KOPT-K1 (cell line): ENCODE data around the gene LATS2.

Experiments used
- H3K27ac ChIP-seq: fragments of 200-600 bp; sonication (generic); 2 replicates; pipeline ENCODE4 v1.5.1; 2016; ENCODE audit warnings: antibody characterized with exemption, mild to moderate bottlenecking, low read depth, low read length; ENCODE audit not compliant: poor library complexity, severe bottlenecking
- H3K36me3 ChIP-seq: fragments of 200-600 bp; sonication (generic); 2 replicates; pipeline ENCODE4 v1.5.1; 2017; ENCODE audit warnings: antibody characterized with exemption, mild to moderate bottlenecking, low read length, moderate library complexity; ENCODE audit not compliant: insufficient read depth
- H3K9me3 ChIP-seq: fragments of 200-600 bp; sonication (generic); 2 replicates; pipeline ENCODE4 v1.5.1; 2017; ENCODE audit warnings: antibody characterized with exemption, low read length, mild to moderate bottlenecking; ENCODE audit not compliant: insufficient read depth, poor library complexity, severe bottlenecking

The LATS2 gene

GRCh38 chr13:21020581-21020980 is 40.8 kb downstream of the LATS2 start:
- Histone ChIP-seq H3K9me3 (no peaks in the 10 kb centered on the region), H3K27ac (no peak overlapping the region), H3K36me3 (no peaks in the 10 kb centered on the region)

GRCh38 chr13:21020176-21020575 is 41.2 kb downstream of the LATS2 start:
- Histone ChIP-seq H3K36me3 (no peaks in the 10 kb centered on the region), H3K9me3 (no peaks in the 10 kb centered on the region), H3K27ac (no peak overlapping the region)

DNA sequence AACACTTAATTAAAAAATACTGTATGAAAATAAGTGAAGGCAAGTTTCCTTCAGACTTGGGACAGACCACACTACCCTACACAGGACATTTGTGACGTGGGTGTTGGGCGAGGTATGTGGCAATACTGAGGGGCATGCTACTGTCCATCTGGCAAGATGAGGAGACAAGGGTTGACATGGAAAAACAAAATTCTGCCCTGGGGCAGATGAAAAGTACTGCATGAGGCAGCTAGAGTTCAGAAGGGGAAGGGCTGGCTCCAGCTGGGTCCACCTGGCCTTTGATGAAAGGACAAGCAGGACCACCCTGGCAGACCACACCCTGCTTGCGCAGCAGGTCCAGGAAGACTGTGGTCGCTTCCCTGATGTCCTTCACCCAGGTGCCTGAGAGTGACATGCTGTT is 43.2 kb downstream of the LATS2 start:
- no peaks in the 10 kb centered on the region for H3K9me3 ChIP-seq
- no peak overlapping the region for H3K27ac ChIP-seq
- H3K36me3 ChIP-seq: no peaks in the 10 kb centered on the region

DNA sequence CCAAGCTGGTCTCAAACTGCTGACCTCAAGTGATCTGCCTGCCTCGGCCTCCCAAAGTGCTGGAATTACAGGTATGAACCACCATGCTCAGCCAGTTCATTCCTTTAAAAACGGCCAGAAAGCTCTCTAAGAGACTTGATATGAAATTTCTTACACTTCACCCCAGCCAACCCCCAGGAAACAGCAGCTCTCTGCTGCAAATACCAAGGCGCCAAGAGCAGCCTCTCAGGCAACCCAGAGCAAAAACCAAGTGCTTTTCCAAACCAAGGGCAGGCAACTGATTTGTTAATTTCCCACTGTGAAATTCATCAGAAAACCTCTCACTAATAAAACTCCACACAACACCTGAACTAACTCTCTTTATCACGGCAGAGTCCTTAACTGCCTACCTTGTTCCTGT is 44.9 kb downstream of the LATS2 start:
- H3K36me3 ChIP-seq: no peaks in the 10 kb centered on the region
- no peak overlapping the region for H3K27ac ChIP-seq
- no peaks in the 10 kb centered on the region for H3K9me3 ChIP-seq

GRCh38 chr13:21015284-21015683 is 46.1 kb downstream of the LATS2 start:
- Histone ChIP-seq H3K27ac (no peak overlapping the region), H3K9me3 (no peaks in the 10 kb centered on the region), H3K36me3 (no peaks in the 10 kb centered on the region)

GRCh38 chr13:21014502-21015170 is 46.8 kb downstream of the LATS2 start:
- H3K27ac ChIP-seq: no peak overlapping the region
- no peaks in the 10 kb centered on the region for H3K9me3 ChIP-seq
- H3K36me3 ChIP-seq: no peaks in the 10 kb centered on the region

DNA sequence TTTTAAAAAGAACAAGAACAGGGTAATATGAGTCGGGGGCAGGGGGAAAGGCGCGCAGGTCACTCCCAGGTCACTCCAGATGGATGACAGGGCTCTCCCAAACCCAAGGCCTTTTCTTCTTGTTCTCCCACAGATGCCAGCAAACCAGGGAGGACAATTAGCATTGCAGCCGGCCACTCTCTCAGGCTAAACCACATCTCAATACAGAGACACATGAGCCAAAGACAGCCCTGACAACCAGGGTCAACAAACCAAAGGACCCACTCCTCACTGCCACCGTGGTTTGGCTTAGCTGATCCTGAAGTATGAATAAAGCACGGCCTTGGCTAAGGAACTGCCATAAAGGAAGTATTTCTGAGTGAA is 47.3 kb downstream of the LATS2 start:
- Histone ChIP-seq H3K36me3 (no peaks in the 10 kb centered on the region), H3K9me3 (no peaks in the 10 kb centered on the region), H3K27ac (no peak overlapping the region)

DNA sequence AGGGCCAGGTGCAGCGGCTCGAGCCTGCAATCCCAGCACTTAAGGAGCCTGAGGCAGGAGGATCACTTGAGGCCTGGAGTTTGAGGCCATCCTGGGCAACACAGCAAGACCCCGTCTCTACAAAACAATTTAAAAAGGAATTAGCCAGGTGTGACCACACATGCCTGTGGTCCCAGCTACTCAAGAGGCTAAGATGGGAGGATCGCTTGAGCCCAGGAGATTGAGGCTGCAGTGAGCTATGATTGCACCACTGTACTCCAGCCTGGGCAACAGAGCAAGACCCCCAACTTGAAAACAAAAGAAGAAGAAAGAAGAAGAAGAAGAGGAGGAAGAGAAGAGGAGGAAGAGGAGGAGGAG is 47.7 kb downstream of the LATS2 start:
- Histone ChIP-seq H3K9me3 (no peaks in the 10 kb centered on the region), H3K27ac (no peak overlapping the region), H3K36me3 (no peaks in the 10 kb centered on the region)

GRCh38 chr13:21012841-21013681 is 48.3 kb downstream of the LATS2 start:
- H3K36me3 ChIP-seq: no peaks in the 10 kb centered on the region
- no peak overlapping the region for H3K27ac ChIP-seq
- no peaks in the 10 kb centered on the region for H3K9me3 ChIP-seq

- no peak overlapping the region for H3K27ac ChIP-seq
- no peaks in the 10 kb centered on the region for H3K36me3 ChIP-seq
Measured at GRCh38 chr13:21012211-21012610, 49.2 kb downstream of the LATS2 start.

DNA sequence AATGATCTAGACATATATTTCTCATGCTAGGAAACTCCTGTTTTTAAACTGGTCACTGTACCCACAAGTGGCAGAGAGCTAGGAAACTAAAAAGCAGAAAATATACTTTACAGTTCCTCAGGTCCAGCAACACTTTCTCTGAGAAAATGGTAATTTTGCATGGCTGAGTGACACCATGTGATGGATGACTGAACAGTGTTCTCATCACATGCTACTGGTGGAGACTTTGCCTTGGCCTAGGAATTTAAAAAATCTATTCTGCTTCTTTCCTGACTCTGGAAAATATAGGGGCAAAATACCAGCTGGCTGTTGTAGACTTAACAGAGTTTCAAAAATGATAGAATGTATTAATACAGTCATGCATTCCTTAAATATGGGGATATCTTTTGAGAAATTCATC is 50.0 kb downstream of the LATS2 start:
- H3K27ac ChIP-seq: no peak overlapping the region
- H3K9me3 ChIP-seq: no peaks in the 10 kb centered on the region
- no peaks in the 10 kb centered on the region for H3K36me3 ChIP-seq

More at GRCh38 chr13:21012211-21012610, 49.2 kb downstream of the LATS2 start:
- no peaks in the 10 kb centered on the region for H3K9me3 ChIP-seq

DNA sequence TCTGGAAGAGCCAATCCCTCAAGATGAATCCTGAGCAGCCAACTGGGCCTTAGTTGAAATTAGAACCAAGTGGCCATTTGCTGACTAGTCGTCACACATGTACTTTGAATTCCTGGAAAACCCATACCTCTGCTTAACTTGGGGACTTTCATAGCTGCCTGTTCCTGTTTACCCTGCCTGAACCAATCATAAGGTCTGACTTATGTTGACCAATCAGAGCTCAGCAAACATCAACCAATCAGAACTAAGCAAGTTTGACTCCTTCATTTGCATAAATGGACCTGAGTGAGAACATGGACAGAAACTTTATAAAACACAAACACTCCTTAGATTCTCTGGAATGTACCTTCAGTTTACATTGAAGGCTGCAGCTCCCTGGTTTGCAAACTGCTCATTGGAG is 50.8 kb downstream of the LATS2 start:
- Histone ChIP-seq H3K36me3 (no peaks in the 10 kb centered on the region), H3K27ac (no peak overlapping the region), H3K9me3 (no peaks in the 10 kb centered on the region)

GRCh38 chr13:21009036-21009435 is 52.4 kb downstream of the LATS2 start:
- H3K27ac ChIP-seq: no peak overlapping the region
- no peaks in the 10 kb centered on the region for H3K36me3 ChIP-seq
- no peaks in the 10 kb centered on the region for H3K9me3 ChIP-seq

DNA sequence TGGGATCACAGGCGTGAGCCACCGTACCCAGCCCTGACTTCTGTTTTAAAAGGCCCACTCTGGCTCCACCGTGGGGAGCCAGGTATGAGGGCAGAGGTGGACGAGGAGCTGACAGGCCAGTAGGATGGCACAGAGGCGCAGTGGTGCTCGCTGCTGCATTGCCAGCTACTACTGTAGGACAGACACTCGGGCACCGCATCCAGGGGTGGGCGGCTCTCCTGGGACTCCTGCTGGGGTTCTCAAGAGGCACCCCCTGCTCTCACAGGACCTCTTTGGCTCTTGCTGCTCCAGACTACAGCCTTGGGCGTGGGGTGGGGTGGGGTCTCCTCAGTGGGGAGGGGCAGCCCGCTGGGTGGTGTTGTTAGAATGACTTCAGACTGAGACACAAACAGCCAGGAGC is 53.4 kb downstream of the LATS2 start:
- Histone ChIP-seq H3K9me3 (no peaks in the 10 kb centered on the region), H3K36me3 (no peaks in the 10 kb centered on the region), H3K27ac (no peak overlapping the region)

DNA sequence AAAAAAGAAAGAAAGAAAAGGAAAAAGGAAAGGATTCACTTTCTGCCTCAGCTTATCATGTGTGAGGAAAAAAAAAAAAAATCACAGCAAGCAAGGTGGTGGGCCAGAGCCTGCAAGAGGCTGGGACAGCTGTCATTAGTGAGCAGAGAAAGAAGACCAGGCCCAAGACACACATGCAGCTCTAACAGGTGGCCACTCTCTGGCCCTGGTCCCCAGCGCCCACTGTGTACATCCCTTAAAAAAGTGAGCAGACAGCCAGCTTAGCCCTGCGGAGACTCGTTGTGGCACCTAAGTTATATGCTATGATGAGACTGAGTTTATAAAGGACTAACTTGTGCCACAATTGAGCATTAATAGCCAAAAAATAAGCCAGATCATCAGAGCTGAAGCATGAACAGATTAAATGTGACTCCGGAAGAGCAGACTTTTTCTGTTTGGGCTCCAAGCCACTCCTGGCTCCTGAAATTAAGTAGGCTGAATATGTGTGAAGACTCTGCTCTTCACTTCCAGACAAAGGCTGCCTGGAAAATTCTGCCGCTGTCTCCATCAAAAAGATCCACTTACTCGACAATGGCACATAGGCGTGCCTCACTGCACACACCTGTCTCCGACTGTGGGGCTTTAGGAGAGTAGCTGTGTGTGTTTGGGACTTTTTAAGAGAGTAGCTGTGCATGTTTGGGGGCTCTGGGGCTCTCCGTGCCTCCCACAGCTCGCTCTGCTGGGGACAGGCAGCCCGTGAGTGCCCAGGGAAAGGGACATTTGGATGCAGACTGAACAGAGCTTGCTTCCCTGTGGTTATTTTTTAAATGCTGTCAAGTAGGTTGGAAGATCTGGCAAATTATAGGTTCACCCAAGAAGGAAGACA is 55.0 kb downstream of the LATS2 start:
- H3K9me3 ChIP-seq: no peaks in the 10 kb centered on the region
- no peaks in the 10 kb centered on the region for H3K36me3 ChIP-seq
- H3K27ac ChIP-seq: no peak overlapping the region
